HG02852 (cell line): Measurements from ENCODE around the gene PCYT2.

Experiments
- ATAC-seq: cut with Tn5 transposase; IDR thresholded peaks from one replicate; pipeline ENCODE4 v1.9.1; 2021; ENCODE audit warnings: mild to moderate bottlenecking, moderate library complexity; ENCODE audit not compliant: unreplicated experiment

Gene PCYT2

DNA sequence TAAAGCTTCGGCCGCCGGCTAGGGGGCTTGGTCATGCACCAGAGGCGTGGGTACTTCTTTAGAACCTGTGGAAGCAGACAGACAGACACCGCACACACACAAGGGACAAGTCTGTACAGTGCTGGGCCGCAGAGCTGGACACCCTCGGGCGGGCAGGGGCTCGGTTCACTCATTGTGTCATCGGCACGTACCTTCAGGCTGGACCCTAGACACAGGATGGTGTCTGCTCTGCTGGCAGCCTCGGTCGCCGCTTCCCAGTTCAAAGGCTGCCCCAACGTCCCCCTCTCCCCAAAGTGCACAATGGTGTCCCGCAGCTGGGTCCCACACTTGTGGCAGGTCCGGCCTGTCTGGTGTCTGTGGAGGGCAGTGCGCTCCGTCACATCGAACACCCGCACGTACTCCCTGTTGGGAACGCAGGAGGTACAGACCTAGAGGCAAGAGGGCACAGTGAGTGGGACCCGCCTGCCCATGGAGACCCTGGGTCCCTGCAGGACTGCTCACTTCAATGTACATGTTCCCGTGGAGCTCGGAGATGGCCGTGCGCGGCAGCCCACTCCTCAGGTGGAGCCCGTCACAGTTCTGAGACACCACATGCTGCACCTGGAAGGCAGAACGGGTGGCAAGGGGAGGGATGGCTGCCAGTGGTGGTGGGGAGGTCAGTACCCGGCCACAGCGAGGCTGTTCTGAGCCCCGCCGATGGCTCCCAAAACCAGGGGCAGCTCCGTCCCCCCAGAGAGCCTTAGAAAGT is 3.1 kb upstream of the PCYT2 start:
- no peak for ATAC-seq

- no peak for ATAC-seq
These were observed 2.3 kb upstream of the PCYT2 start for GRCh38 chr17:81913394-81914102.

DNA sequence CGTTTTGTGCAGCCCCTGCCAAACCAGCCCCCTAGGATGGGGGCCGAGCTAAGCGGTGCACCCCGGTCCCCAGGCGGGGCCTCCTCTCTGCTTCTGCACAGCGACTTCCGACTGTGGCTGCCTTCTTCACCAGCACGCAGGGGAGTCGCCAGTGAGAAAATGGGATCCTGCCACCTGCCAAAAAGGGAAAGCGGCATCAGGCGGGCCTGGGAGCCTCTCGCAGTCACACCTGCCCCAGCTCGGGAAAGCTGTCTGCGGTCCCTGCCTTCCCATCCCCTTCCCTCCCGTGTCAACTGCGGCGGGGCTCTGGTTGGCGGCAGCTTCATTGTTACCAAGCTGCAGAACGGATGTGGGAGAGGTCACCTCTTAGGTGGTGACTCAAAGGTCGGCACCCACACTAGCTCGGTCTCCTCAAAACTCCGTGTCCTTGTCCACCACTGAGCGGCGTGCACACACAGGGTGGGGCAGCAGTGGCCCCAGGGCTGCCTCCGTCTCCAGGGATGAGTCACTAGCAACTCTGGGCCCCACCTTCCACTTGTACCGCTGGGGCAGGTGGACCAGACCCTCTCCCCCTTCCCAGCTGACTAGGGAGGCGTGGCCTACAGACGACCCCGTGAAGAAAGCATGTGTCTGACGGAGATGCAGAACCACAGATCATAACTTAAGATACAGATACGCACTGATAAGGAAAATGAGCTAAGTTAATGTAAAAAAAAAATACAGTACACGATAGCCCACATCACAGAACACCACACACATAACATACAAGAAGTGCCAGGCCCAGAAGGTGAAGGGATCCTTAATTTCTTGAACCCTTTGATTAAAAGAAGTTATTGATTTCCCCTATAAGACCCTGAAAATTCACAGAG is 1.5 kb upstream of the PCYT2 start:
- no peak for ATAC-seq

DNA sequence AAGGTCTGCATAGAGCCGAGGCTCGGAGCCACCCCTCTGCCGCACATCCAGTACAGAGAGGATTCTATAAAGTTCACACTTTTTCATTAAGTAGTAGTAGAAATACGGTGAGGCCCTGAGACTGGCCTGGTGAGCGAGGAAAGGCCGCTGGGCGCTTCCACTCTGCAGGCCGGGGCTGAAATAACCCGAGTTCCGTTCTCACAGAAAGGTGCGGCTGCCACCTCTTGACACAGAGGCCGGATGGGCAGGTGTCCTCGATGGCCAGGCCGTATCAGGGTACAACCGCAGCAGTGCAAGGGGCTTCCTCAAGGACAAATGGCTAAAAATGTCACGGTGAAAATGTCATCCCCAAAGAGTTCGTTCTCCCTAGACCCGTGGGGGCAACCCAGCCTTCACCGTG is 770 bp upstream of the PCYT2 start:
- no peak for ATAC-seq

DNA sequence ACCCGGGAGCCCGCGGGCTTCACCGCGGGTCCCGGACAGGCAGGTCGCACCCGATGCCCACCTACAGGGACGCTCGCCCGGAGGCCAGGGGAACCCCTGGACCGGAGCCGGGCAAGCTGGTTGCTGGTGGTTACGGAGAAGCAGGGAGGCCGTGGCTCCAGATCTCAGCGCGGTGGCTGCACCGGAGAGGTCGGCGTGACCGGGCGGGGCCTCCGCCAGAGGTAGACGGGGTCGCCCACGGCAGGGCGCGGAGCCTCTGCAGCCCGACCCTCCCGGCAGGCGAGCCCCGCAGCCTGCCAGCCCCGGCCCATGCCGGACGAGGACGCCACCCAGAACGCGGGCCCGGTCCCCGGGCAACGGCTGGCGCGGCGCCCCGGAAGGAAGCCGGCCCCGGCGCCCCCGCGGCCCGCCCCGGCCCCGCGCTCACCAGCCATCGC is 341 bp downstream of the PCYT2 start:
- no peak for ATAC-seq

DNA sequence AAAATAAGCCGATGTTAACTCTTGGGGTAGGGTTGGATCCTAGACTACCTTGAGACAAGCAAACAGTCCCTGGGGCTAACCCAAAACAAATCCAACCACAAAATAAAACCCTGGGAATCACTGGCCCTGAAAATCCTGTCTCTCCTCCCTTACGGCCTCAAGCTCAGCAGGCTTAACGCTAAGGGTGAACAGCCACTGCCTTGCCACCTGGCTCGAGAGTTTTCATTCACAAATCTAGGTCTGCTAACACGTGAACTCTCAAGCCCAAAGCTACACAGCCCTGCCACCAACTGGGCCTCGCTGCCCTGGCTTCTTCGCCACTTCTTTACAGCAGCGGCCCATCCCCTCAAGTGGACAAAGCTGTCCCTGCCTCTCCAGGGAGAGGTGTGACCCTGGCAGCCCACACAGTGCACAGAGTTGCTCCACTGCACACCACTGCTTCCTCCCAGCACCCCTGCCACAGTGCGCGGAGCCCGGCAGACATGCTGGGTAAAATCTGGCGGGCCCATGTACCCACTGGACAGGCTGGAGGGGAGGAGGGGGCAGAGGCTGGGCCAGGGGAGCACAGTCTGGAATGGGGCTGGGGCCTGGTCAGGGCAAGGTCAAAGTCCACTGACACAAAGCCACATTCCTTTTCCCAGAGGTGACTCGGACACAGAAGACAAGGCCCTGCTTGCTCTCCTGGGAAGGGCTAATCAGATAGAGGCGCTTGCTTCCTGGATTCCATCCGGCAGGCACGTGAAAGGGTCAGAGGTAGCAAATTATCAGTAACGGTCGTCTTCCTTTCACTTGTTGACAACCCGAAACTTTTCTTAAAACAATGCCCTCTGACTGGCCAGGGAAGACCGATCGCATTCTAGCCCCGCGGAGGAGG is 996 bp downstream of the PCYT2 start:
- no peak for ATAC-seq

- ATAC-seq: no peak
These were observed 2.0 kb downstream of the PCYT2 start for GRCh38 chr17:81909231-81909630.

DNA sequence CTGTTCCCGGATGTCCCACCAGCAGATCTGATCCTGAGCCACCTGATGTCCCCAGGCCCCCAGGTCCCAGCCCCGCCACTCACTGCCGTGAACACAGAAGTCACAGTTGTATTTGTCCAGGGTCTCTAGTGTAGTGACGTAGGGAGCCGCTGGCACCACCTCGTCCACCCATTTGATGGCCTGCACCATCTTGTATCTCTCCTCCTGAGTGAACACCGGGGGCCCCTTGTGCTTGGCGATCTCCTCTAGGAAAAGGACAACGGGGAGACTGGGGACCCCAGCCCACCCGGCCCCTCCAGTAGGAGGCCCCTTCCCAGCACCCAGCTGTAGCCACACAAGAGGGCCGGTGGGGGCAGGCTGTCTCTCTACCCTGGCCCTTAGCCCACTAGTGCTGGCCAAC is 2.4 kb downstream of the PCYT2 start:
- no peak for ATAC-seq

GRCh38 chr17:81907219-81908145 is 3.7 kb downstream of the PCYT2 start:
- ATAC-seq: no peak

DNA sequence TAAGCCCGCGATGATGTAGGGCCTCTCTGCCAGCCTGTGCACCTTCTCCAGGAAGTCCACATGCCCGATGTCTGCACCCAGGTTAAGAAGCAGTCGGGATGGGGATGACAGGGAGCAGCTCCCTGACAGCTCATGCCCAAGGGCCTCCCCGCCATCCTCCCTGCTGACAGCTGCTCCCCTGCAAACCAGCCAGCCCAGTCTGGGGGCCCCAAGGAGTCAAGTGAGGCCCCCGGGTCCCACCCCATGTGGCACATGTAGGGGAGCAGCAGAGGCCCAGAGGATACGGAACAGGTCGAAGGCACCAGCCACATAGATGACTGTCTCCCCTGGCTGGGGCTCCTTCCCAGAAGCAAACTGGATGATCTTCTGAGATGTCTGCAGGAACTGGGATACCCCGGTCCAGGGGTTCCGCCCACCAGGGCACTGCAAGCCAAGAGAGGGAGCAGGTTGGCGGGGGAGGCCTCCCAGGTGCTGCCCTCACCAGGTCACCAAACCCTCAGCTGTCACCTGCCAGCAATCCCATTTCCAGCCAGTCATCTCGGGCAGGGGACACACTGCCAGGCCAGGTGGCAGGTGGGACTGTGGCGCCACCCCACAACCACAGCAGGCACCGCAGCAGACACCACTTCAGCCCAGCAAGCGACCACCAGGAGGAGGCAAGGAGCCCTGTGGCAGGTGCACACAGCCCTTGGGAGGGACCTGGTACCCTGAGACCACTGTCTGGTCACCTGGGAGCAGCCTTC is 4.6 kb downstream of the PCYT2 start:
- no peak for ATAC-seq

- ATAC-seq: no peak
These were observed 5.2 kb downstream of the PCYT2 start for GRCh38 chr17:81905993-81906392.

GRCh38 chr17:81905424-81905875 is 5.7 kb downstream of the PCYT2 start:
- ATAC-seq: no peak

DNA sequence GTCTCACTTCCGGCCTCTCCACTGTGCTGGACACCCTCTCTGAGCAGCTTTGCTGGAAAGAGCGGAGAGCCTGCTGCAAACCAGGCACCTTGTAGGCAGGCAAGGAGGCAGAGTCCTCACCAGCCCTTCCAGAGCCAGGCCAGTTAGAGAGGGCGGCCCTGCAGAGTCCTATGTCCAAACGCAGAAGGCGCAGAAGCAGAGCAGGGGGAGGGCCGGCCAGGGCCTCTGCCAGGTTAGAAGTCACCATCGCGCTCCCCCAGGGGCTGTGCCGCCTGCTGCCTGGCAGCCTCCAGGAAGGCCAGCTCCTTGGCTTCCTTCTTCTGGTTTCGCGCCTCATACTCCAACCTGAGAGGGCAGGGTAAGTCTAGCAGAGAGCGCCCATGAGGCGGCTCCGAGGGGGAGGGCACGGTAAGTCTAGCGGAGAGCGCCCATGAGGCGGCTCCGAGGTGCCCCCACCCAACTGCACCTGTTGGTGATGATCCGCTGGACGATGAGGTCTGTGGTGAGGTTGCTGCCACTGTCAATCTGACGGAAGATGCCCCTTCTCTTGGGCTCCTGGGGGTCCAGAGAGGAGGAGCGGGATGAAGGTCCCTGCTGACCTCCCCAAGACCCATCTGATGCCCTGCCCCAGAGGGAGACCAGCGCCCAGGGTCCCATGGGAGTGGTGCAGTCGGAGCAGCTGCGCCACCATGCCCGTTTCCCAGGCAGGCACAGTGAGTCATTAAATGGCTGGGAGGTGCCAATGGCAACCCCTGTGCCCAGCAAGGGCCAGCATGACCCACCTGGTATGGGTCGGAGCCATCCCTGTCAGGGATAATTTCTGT is 6.4 kb downstream of the PCYT2 start:
- ATAC-seq: no peak

- no peak for ATAC-seq
These were observed 7.2 kb downstream of the PCYT2 start for GRCh38 chr17:81903896-81904599.

DNA sequence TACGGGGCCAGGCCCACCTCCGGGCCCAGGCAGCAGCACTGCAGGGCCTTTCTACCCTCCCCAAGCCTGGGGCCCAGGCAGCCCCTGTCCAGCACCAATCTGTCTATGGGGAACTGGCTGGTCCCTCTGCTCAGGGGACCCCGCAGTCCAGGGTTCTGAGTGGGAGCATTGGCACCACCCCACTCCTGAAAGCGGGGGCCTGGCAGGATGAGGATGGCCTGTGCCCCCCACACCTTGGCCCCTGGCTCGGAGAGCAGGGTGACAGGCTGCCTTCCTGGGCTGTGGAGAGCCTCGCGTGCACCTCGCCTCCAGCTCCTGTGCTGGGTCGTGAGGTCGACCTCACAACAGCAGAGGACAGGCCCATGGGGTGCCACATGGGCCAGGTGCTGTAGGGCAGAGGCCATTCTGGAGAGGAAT is 7.8 kb downstream of the PCYT2 start:
- ATAC-seq: no peak

GRCh38 chr17:81902653-81903414 is 8.4 kb downstream of the PCYT2 start:
- no peak for ATAC-seq
